ENCODE measurements around the gene INPP5F.
"Not testable (repeated sequence)": the region's sequence is repeated elsewhere in the genome, so short reads cannot be mapped to it uniquely, and the experiment has no call there.

Gene INPP5F

GRCh38 chr10:119694608-119695007 lies 31.2 kb upstream of the INPP5F start:
- Mint-ChIP-seq H3K36me3 (ENCODE audit: low read depth) (no peaks in the 10 kb centered on the region), H3K4me1 (ENCODE audit: low read depth) (no peaks in the 10 kb centered on the region), H3K27me3 (ENCODE audit: low read depth) (peaks cover 4% of the 10 kb centered on the region), H3K9me3 (peaks cover 4% of the 10 kb centered on the region), H3K4me3 (no peak overlapping the region), H3K27ac (no peak overlapping the region)
- no peak for DNase-seq (ENCODE audit: low spot score)

GRCh38 chr10:119700321-119700954 lies 25.4 kb upstream of the INPP5F start:
- no peak for DNase-seq (ENCODE audit: low spot score)
- H3K27ac Mint-ChIP-seq, result no peak overlapping the region
- H3K4me1 Mint-ChIP-seq (ENCODE audit: low read depth), result peaks cover 27% of the 10 kb centered on the region
- peaks cover 4% of the 10 kb centered on the region for H3K9me3 Mint-ChIP-seq
- H3K36me3 Mint-ChIP-seq (ENCODE audit: low read depth), result peaks cover 5% of the 10 kb centered on the region
- peaks cover 2% of the 10 kb centered on the region for H3K27me3 Mint-ChIP-seq (ENCODE audit: low read depth)
- no peak overlapping the region for H3K4me3 Mint-ChIP-seq

GRCh38 chr10:119701861-119702260 lies 24.0 kb upstream of the INPP5F start:
- Mint-ChIP-seq H3K36me3 (ENCODE audit: low read depth) (peaks cover 16% of the 10 kb centered on the region), H3K27ac (no peak overlapping the region)

DNA sequence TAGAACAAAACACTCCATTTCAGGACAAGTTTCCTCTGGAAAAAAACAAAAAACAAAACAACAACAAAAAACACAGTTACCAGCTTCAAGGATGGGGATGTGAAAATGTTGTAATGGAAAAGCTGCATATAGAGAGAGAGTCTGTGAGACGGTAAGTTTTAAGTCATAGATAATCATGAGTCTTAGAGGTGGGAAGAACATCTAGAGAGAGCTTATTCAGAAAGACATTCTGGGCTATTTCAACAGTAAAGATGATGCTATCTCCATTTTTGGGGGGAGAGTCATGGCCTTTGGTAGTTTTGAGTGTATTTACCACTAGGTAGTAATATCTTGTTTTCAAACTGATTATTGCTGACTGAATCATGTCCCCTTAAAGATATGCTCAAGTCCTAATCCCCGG lies 23.3 kb upstream of the INPP5F start:
- DNase-seq (ENCODE audit: low spot score), result no peak
- H3K27me3 Mint-ChIP-seq (ENCODE audit: low read depth), result no peaks in the 10 kb centered on the region
- peaks cover 18% of the 10 kb centered on the region for H3K9me3 Mint-ChIP-seq
- no peak overlapping the region for H3K4me3 Mint-ChIP-seq
- peaks cover 41% of the 10 kb centered on the region for H3K4me1 Mint-ChIP-seq (ENCODE audit: low read depth)
- H3K27ac Mint-ChIP-seq, result no peak overlapping the region
- peaks cover 21% of the 10 kb centered on the region for H3K36me3 Mint-ChIP-seq (ENCODE audit: low read depth)

More at GRCh38 chr10:119701861-119702260, 24.0 kb upstream of the INPP5F start:
- no peak for DNase-seq (ENCODE audit: low spot score)
- Mint-ChIP-seq H3K4me1 (ENCODE audit: low read depth) (peaks cover 38% of the 10 kb centered on the region), H3K9me3 (peaks cover 11% of the 10 kb centered on the region), H3K4me3 (no peak overlapping the region), H3K27me3 (ENCODE audit: low read depth) (no peaks in the 10 kb centered on the region)

DNA sequence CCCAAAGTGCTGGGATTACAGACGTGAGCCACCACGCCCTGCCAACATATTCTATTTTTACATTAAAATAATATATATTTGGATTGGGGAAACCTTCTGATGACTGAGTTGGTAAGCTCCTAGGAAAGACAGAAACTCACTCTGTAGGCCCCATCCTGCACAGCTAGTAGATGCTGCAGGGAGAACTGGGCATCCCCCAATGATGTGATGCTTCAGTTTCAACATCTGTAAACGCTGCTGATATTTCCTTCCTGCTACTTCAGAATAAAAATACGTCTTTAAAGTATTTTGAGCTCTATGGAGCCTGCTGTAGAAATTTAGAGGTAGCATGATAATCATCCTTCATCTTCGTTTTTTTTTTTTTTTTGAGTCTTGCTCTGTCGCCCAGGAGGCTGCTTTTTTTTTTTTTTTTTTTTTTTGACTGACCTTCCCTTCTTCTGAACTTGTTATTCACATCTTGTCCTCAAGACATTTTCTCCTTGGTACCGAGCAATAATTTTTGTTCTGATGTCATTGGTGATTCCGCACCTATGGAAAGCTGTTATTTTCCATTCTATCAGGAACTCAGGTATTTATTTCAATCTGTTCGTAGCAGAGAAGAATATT lies 21.8 kb upstream of the INPP5F start:
- Mint-ChIP-seq H3K9me3 (peaks cover 25% of the 10 kb centered on the region), H3K27me3 (ENCODE audit: low read depth) (no peaks in the 10 kb centered on the region), H3K36me3 (ENCODE audit: low read depth) (peaks cover 25% of the 10 kb centered on the region), H3K4me3 (peak overlapping the region; percentile 63), H3K4me1 (ENCODE audit: low read depth) (peaks cover 44% of the 10 kb centered on the region), H3K27ac (peak overlapping the region; percentile 87)
- DNase-seq (ENCODE audit: low spot score), result no peak

- H3K4me3 Mint-ChIP-seq, result peak overlapping the region; percentile 63
- peaks cover 42% of the 10 kb centered on the region for H3K4me1 Mint-ChIP-seq (ENCODE audit: low read depth)
- H3K9me3 Mint-ChIP-seq, result peaks cover 36% of the 10 kb centered on the region
- no peak for DNase-seq (ENCODE audit: low spot score)
- no peaks in the 10 kb centered on the region for H3K27me3 Mint-ChIP-seq (ENCODE audit: low read depth)
- H3K27ac Mint-ChIP-seq, result peak overlapping the region; percentile 87
- peaks cover 25% of the 10 kb centered on the region for H3K36me3 Mint-ChIP-seq (ENCODE audit: low read depth)
These were observed 20.4 kb upstream of the INPP5F start for GRCh38 chr10:119705434-119705831.

- no peak overlapping the region for H3K4me3 Mint-ChIP-seq
- peaks cover 45% of the 10 kb centered on the region for H3K9me3 Mint-ChIP-seq
- H3K36me3 Mint-ChIP-seq (ENCODE audit: low read depth), result peaks cover 27% of the 10 kb centered on the region
- H3K27me3 Mint-ChIP-seq (ENCODE audit: low read depth), result no peaks in the 10 kb centered on the region
- no peak for DNase-seq (ENCODE audit: low spot score)
- no peak overlapping the region for H3K27ac Mint-ChIP-seq
- peaks cover 39% of the 10 kb centered on the region for H3K4me1 Mint-ChIP-seq (ENCODE audit: low read depth)
These were observed 19.1 kb upstream of the INPP5F start for GRCh38 chr10:119706521-119707278.

DNA sequence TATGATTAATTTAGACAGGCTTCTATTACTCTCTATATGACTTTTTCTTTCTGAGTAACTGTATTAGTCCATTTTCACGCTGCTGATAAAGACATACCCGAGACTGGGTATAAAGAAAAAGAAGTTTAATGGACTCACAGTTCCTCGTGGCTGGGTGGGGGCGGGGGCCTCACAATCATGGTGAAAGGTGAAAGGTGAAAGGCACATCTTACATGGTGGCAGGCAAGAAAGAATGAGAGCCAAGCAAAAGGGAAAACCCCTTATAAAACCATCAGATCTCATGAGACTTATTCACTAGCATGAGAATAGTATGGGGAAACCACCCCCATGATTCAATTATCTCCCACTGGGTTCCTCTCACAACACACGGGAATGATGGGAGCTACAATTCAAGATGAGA lies 18.5 kb upstream of the INPP5F start:
- H3K4me1 Mint-ChIP-seq (ENCODE audit: low read depth), result peaks cover 39% of the 10 kb centered on the region
- H3K4me3 Mint-ChIP-seq; DNase-seq (ENCODE audit: low spot score); H3K27me3 Mint-ChIP-seq (ENCODE audit: low read depth): not testable (repeated sequence)
- peak overlapping the region; percentile 26 for H3K27ac Mint-ChIP-seq
- H3K36me3 Mint-ChIP-seq (ENCODE audit: low read depth), result peaks cover 27% of the 10 kb centered on the region
- H3K9me3 Mint-ChIP-seq, result peaks cover 45% of the 10 kb centered on the region

DNA sequence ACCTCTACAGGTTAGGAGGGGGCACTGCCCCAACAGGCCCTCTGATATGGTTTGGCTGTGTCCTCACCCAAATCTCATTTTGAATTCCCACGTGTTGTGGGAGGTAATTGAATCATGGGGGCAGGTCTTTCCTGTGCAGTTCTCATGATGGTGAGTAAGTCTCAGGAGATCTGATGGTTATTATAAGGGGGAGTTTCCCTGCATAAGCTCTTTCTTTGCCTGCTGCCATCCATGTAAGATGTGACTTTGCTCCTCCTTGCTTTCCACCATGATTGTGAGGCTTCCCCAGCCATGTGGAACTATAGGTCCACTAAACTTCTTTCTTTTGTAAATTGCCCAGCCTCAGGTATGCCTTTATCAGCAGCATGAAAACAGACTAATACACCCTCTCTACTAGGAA lies 14.9 kb upstream of the INPP5F start:
- not testable (repeated sequence) for H3K27ac Mint-ChIP-seq; H3K27me3 Mint-ChIP-seq (ENCODE audit: low read depth); H3K4me3 Mint-ChIP-seq; DNase-seq (ENCODE audit: low spot score)
- peaks cover 19% of the 10 kb centered on the region for H3K36me3 Mint-ChIP-seq (ENCODE audit: low read depth)
- peaks cover 14% of the 10 kb centered on the region for H3K4me1 Mint-ChIP-seq (ENCODE audit: low read depth)
- peaks cover 43% of the 10 kb centered on the region for H3K9me3 Mint-ChIP-seq

DNA sequence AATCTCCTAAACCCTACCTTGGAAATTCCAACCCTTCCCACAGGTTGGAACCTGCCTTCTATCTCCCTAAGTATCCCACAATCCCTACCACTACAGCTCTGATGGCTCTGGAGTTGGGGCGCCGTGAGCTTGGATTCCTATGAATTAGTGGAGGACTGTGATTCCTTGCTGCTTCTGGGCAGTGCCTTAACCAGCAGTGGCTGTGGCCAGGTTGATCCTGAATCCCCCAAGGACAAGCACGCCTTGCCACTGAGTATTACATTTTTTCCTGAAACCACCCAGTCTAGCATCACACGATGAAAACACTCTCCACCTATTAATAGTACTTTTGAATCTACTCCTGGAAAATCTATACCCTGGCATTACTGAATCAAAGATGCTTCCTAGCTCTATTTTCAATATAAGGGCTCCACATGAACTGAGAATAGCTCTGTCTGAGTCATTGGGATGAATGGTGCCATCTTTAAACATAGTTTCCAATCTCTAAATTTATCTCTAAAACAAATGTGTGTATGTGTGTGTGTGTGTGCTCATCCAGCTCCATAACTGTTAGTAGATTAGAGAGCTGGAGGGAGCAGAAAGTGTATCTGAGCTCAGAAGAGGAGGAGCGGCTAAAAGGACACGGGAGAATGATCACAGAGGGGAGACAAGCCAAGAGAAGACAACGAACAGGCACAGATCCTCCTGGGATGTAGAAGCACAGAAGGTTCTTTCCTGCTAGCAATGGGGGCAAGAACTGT lies 11.9 kb upstream of the INPP5F start:
- H3K9me3 Mint-ChIP-seq, result peaks cover 21% of the 10 kb centered on the region
- H3K27me3 Mint-ChIP-seq (ENCODE audit: low read depth), result peaks cover 8% of the 10 kb centered on the region
- H3K36me3 Mint-ChIP-seq (ENCODE audit: low read depth), result peaks cover 2% of the 10 kb centered on the region
- DNase-seq (ENCODE audit: low spot score), result no peak
- no peak overlapping the region for H3K27ac Mint-ChIP-seq
- no peak overlapping the region for H3K4me3 Mint-ChIP-seq
- peaks cover 3% of the 10 kb centered on the region for H3K4me1 Mint-ChIP-seq (ENCODE audit: low read depth)

GRCh38 chr10:119714484-119714816 lies 11.4 kb upstream of the INPP5F start:
- H3K9me3 Mint-ChIP-seq, result peaks cover 15% of the 10 kb centered on the region
- H3K27ac Mint-ChIP-seq, result no peak overlapping the region
- no peaks in the 10 kb centered on the region for H3K4me1 Mint-ChIP-seq (ENCODE audit: low read depth)
- no peak overlapping the region for H3K4me3 Mint-ChIP-seq
- DNase-seq (ENCODE audit: low spot score), result no peak
- H3K27me3 Mint-ChIP-seq (ENCODE audit: low read depth), result peaks cover 8% of the 10 kb centered on the region
- H3K36me3 Mint-ChIP-seq (ENCODE audit: low read depth), result peaks cover 2% of the 10 kb centered on the region

DNA sequence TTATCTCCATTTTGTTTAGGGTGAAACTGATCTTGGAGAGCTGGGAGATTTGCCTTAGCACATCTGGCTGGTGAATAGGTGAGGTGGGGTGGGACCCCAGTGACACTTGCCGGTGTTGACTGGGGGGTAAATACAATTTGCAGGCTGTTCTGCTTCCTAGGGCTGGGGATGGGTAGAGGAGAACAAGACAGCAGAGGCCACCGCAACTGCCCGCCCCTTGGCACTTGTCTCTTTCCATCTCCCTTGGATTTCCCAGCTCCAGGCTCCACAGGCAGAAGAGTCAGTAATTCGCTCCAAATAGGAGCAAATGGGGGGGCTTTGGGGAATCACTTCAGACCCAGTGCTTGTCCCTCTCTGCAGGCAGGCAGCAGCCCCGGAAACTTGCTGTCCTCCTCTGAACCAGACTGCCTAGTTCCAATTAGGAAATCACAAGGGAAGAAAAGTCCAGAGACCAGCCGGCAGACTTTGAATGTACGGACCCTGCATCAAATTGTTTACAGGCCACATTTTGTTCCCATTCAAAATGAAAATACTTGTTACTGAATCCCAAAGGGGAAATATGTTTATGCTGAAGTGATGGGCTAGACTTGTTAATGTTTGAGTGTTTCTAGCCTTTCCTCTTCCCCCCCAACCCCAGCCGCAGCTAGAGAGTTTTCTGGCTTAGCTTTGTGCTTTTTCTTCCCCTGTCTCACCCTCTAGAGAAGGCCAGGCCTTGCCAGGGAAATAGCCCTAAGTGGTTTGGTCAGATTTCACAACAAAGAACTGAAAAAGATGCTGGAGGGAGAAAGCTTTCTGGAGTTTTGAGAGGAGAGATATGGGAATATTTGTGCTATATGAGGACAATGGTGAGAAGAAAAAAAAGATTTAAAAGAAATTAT lies 10.0 kb upstream of the INPP5F start:
- DNase-seq (ENCODE audit: low spot score), result no peak
- Mint-ChIP-seq H3K4me1 (ENCODE audit: low read depth) (no peaks in the 10 kb centered on the region), H3K4me3 (no peak overlapping the region), H3K27me3 (ENCODE audit: low read depth) (peaks cover 8% of the 10 kb centered on the region), H3K9me3 (peaks cover 9% of the 10 kb centered on the region), H3K27ac (no peak overlapping the region), H3K36me3 (ENCODE audit: low read depth) (no peaks in the 10 kb centered on the region)

- H3K27ac Mint-ChIP-seq, result no peak overlapping the region
- H3K4me3 Mint-ChIP-seq, result no peak overlapping the region
- H3K4me1 Mint-ChIP-seq (ENCODE audit: low read depth), result peaks cover 27% of the 10 kb centered on the region
- H3K9me3 Mint-ChIP-seq, result peaks cover 5% of the 10 kb centered on the region
- peaks cover 2% of the 10 kb centered on the region for H3K27me3 Mint-ChIP-seq (ENCODE audit: low read depth)
- peaks cover 1% of the 10 kb centered on the region for H3K36me3 Mint-ChIP-seq (ENCODE audit: low read depth)
- no peak for DNase-seq (ENCODE audit: low spot score)
These were observed 2.7 kb upstream of the INPP5F start for GRCh38 chr10:119723161-119723560.
